SH-SY5Y (cell line): ENCODE measurements around the gene CTXND1.

ENCODE experiments used
- GATA2 ChIP-seq: IDR thresholded peaks from 2 replicates; pipeline ENCODE4 v1.6.1; 2011; ENCODE audit warnings: mild to moderate bottlenecking, low read depth, low read length
- GATA3 ChIP-seq: IDR thresholded peaks from 2 replicates; pipeline ENCODE4 v1.6.1; 2011; ENCODE audit warnings: low read depth, mild to moderate bottlenecking, low read length, moderate library complexity

DNA sequence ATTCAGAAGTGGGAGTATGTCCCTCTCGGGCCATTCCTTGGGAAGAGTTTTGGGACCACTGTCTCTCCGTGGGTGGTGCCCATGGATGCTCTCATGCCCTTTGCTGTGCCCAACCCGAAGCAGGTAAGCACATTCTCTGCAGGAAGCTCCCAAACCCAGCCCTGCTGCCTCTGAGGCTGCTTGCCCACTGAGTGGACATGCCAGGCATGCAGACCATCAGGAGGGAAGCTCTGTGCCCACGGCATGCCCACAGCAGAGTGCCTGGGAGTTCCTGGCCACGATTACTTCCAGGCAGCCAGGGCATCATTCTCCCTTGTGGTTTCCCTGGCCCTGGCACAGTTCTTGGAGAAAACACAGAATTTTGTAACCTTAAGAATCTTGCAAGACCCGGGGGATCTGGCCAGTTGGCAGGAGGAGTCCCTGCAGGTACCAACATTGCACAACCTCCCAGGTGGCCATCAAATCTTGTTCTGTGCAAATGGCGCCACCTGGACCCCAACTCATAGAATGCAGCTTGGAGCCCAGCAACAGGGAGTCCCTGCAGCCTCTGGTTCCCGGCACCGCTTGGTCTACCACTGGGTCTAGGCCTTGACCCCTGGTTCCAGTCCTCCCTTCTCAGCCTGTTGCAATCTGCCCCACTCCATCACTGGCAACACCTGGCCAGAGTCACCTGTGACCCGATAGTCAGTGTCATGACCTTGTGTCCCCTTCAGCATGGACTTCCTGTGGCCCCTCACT is 78.8 kb downstream of the CTXND1 start:
- TF ChIP-seq GATA2 (no peak), GATA3 (no peak)
